Measurements from ENCODE around the gene IVL.

Gene IVL

GRCh38 chr1:152957561-152957960 lies 49.2 kb downstream of the IVL start:
- no peak for DNase-seq

DNA sequence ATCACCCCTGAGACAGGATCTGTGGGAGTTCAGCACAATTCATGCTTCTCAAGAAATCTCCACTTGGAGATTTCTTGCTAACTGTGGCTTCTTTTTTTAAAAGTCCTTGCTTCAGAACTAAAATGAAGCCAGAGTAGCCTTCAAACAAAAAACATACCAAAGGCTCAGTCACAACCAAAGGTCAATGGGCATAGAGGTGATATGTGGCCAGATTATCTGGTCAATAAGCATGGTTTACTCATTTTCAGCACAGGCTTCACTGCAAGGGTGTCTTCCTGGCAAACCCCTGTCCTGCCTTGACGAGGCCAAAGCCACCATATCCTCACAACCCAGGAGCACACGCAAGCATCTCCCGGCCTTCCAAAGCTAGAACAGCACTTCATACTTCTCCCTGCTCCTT lies 50.9 kb downstream of the IVL start:
- DNase-seq, result no peak

GRCh38 chr1:152959801-152960451 lies 51.6 kb downstream of the IVL start:
- no peak for DNase-seq

DNA sequence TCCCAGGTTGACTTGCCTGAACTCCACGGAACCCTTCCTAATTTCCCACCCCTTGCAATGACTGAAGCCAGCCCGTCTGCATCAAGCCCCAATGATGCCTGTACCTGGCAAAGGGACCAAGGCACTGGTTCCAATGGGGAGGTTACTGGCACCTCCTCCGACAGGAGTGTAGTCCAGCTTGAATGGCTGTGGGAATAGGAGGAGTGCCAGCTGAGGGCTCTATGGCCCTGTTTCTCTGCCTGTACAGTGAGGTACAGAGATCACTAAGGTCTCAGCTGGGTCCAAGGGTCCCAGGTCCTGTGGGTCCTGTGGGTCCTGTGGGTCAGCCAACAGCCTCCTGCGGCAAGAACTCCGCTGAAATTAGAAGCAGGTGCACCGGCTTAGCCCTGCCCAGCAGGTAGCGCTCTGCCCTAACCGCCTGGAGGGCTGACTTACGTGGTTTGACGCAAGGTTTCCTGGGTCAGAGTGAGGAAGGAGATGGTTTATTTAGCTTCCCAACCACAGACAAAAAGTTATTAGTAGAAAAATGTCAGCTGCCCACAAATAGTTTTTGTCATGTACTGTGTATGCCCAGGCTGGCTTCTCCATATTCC lies 52.2 kb downstream of the IVL start:
- no peak for DNase-seq

All from NCI-H748 treated with DMSO at 0.1 percent for 48 hours (cell line).